Measurements from ENCODE around the gene DHX8. TPM values are rescaled to one million over a fixed set of nuclear protein-coding genes. Genes with fewer than 3 reads are reported as not detected.
A peak's percentile ranks its signal among the peaks of the same experiment; 100 is the strongest.

The DHX8 gene
- total RNA-seq (10 to 100 TPM; 15.2 to 43.6 (median 35.4) TPM), polyA plus RNA-seq (10 to 100 TPM; 28.9 to 37.7 (median 30.9) TPM)
- long read RNA-seq, donor 1, full-length matches to known transcripts = 3 of 3 reads
- long read RNA-seq, donor 1, partial matches to known transcripts = 0 of 3 reads
- long read RNA-seq, donor 1, other reads (novel, unspliced or antisense) = 0 of 3 reads
- long read RNA-seq, donor 2, full-length matches to known transcripts = 1 of 1 reads
- long read RNA-seq, donor 2, partial matches to known transcripts = 0 of 1 reads
- long read RNA-seq, donor 2, other reads (novel, unspliced or antisense) = 0 of 1 reads
- long read RNA-seq, donor 3, full-length matches to known transcripts = 2 of 2 reads
- long read RNA-seq, donor 3, partial matches to known transcripts = 0 of 2 reads
- long read RNA-seq, donor 3, other reads (novel, unspliced or antisense) = 0 of 2 reads
- long read RNA-seq, donor 4, partial matches to known transcripts = 4 of 7 reads
- long read RNA-seq, donor 4, other reads (novel, unspliced or antisense) = 0 of 7 reads
- long read RNA-seq, donor 5, full-length matches to known transcripts = 17 of 24 reads
- long read RNA-seq, donor 5, partial matches to known transcripts = 1 of 24 reads
- long read RNA-seq, donor 5, other reads (novel, unspliced or antisense) = 6 of 24 reads
- long read RNA-seq, donor 6, partial matches to known transcripts = 2 of 3 reads
- long read RNA-seq, donor 6, other reads (novel, unspliced or antisense) = 1 of 3 reads
- long read RNA-seq, donor 7 = 0 reads
- long read RNA-seq, donor 8, partial matches to known transcripts = 0 of 1 reads
- long read RNA-seq, donor 8, other reads (novel, unspliced or antisense) = 0 of 1 reads
- long read RNA-seq, donor 9, full-length matches to known transcripts = 2 of 2 reads
- long read RNA-seq, donor 9, partial matches to known transcripts = 0 of 2 reads
- long read RNA-seq, donor 9, other reads (novel, unspliced or antisense) = 0 of 2 reads
- long read RNA-seq, donor 10 = 0 reads

- no peaks in the 10 kb centered on the region for H3K27me3 ChIP-seq
- intact Hi-C loops (cut with DNase I) = loop anchor here (2.0 kb wide), 1 partner anchor 89 kb away; no protein-coding TSS in a partner anchor
Measured at GRCh38 chr17:43483674-43484551, at the start of gene DHX8. Gene DHX8 (plus strand): TSS chr17:43483975. CDS start chr17:43484038, 63 bp downstream.

GRCh38 chr17:43434902-43435319 is 48.9 kb upstream of the DHX8 start:
- peak in 1 of 7 donors; percentile 30 for DNase-seq
- H3K4me1 ChIP-seq (replicated peaks in 1 of 2) = peaks cover 0 to 10% of the 10 kb centered on the region in 2 donors
- H3K27ac ChIP-seq = no peak overlapping the region
- WGBS, 4 donors = 84 to 89% (median 86%) methylated on average over 3 to 4 of the region's 4 CpGs
- H3K36me3 ChIP-seq (replicated peaks in 1 of 2) = no peaks in the 10 kb centered on the region
- TF ChIP-seq CTCF (IDR thresholded peaks at IDR 0.05) (no peak), POLR2A (IDR thresholded peaks at IDR 0.05) (no peak)
- no peaks in the 10 kb centered on the region for H3K9me3 ChIP-seq (replicated peaks in 1 of 3)
- H3K27me3 ChIP-seq = no peaks in the 10 kb centered on the region
- intact Hi-C loops (cut with DNase I) = no loop called here
- H3K4me3 ChIP-seq = no peak overlapping the region

More at GRCh38 chr17:43483674-43484551, at the start of gene DHX8:
- Histone ChIP-seq H3K36me3 (replicated peaks in 1 of 2) (no peaks in the 10 kb centered on the region), H3K9me3 (replicated peaks in 1 of 3) (no peaks in the 10 kb centered on the region), H3K27ac (peak within 1 kb of the TSS; percentile 23 to 87 (median 71)), H3K4me3 (peak within 1 kb of the TSS in 3 of 4 donors; percentile 65 to 84 (median 75)), H3K4me1 (replicated peaks in 1 of 2) (peaks cover 11 to 37% of the 10 kb centered on the region in 2 donors)
- DNase-seq = peak; percentile 97 to 99 (median 97)
- WGBS, 4 donors = 0 to 1% (median 1%) methylated on average over 34 to 51 of the region's 51 CpGs
- TF ChIP-seq POLR2A (IDR thresholded peaks at IDR 0.05) (peak; percentile 33 to 76), CTCF (IDR thresholded peaks at IDR 0.05) (peak; percentile 100)

- no peaks in the 10 kb centered on the region for H3K27me3 ChIP-seq
- no peak overlapping the region for H3K27ac ChIP-seq
- intact Hi-C loops (cut with DNase I) = no loop called here
- H3K4me1 ChIP-seq (replicated peaks in 1 of 2) = no peaks in the 10 kb centered on the region
- DNase-seq = no peak
- H3K36me3 ChIP-seq (replicated peaks in 1 of 2) = no peaks in the 10 kb centered on the region
- H3K4me3 ChIP-seq = no peak overlapping the region
- WGBS, 4 donors = 75 to 90% (median 83%) methylated on average over 1 of the region's 1 CpG
- TF ChIP-seq CTCF (IDR thresholded peaks at IDR 0.05) (no peak), POLR2A (IDR thresholded peaks at IDR 0.05) (no peak)
- H3K9me3 ChIP-seq (replicated peaks in 1 of 3) = no peaks in the 10 kb centered on the region
Measured at GRCh38 chr17:43437756-43438155, 46.0 kb upstream of the DHX8 start.
